ENCODE results near the gene SMCO2.

Gene SMCO2

GRCh38 chr12:27491226-27491625 lies 44.7 kb downstream of the SMCO2 start:
- no peak for ATAC-seq

GRCh38 chr12:27493260-27493940 lies 46.9 kb downstream of the SMCO2 start:
- TF ChIP-seq ISL1 (CRISPR knock-in tag; IDR thresholded peaks at IDR 0.05), result peak; percentile 93
- no peak for TF ChIP-seq CSRNP3 (CRISPR knock-in tag; IDR thresholded peaks at IDR 0.05)
- TF ChIP-seq, protein P1, sequence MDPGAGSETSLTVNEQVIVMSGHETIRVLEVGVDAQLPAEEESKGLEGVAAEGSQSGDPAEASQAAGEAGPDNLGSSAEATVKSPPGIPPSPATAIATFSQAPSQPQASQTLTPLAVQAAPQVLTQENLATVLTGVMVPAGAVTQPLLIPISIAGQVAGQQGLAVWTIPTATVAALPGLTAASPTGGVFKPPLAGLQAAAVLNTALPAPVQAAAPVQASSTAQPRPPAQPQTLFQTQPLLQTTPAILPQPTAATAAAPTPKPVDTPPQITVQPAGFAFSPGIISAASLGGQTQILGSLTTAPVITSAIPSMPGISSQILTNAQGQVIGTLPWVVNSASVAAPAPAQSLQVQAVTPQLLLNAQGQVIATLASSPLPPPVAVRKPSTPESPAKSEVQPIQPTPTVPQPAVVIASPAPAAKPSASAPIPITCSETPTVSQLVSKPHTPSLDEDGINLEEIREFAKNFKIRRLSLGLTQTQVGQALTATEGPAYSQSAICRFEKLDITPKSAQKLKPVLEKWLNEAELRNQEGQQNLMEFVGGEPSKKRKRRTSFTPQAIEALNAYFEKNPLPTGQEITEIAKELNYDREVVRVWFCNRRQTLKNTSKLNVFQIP (CRISPR knock-in tag; IDR thresholded peaks at IDR 0.05; ENCODE audit: borderline replicate concordance, low read depth), result no peak
- no peak for TF ChIP-seq OSR1 (CRISPR knock-in tag; IDR thresholded peaks at IDR 0.05)
- TF ChIP-seq ZNF70 (CRISPR knock-in tag; IDR thresholded peaks at IDR 0.05), result no peak
- TF ChIP-seq PATZ1 (CRISPR knock-in tag; IDR thresholded peaks at IDR 0.05; ENCODE audit: borderline replicate concordance), result no peak
- TF ChIP-seq, protein P2, sequence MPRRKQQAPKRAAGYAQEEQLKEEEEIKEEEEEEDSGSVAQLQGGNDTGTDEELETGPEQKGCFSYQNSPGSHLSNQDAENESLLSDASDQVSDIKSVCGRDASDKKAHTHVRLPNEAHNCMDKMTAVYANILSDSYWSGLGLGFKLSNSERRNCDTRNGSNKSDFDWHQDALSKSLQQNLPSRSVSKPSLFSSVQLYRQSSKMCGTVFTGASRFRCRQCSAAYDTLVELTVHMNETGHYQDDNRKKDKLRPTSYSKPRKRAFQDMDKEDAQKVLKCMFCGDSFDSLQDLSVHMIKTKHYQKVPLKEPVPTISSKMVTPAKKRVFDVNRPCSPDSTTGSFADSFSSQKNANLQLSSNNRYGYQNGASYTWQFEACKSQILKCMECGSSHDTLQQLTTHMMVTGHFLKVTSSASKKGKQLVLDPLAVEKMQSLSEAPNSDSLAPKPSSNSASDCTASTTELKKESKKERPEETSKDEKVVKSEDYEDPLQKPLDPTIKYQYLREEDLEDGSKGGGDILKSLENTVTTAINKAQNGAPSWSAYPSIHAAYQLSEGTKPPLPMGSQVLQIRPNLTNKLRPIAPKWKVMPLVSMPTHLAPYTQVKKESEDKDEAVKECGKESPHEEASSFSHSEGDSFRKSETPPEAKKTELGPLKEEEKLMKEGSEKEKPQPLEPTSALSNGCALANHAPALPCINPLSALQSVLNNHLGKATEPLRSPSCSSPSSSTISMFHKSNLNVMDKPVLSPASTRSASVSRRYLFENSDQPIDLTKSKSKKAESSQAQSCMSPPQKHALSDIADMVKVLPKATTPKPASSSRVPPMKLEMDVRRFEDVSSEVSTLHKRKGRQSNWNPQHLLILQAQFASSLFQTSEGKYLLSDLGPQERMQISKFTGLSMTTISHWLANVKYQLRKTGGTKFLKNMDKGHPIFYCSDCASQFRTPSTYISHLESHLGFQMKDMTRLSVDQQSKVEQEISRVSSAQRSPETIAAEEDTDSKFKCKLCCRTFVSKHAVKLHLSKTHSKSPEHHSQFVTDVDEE (CRISPR knock-in tag; IDR thresholded peaks at IDR 0.05), result no peak
- ATAC-seq, result peak; percentile 92

More at GRCh38 chr12:27491226-27491625, 44.7 kb downstream of the SMCO2 start:
- TF ChIP-seq, protein P2 (CRISPR knock-in tag; IDR thresholded peaks at IDR 0.05), result no peak
- TF ChIP-seq ARNTL (CRISPR knock-in tag; IDR thresholded peaks at IDR 0.05; ENCODE audit: borderline replicate concordance, low read depth) (no peak), ZC3H10 (CRISPR knock-in tag; IDR thresholded peaks at IDR 0.05) (no peak), ESRRG (CRISPR knock-in tag; IDR thresholded peaks at IDR 0.05) (no peak), GLIS3 (CRISPR knock-in tag; IDR thresholded peaks at IDR 0.05) (no peak), OSR1 (CRISPR knock-in tag; IDR thresholded peaks at IDR 0.05) (no peak)

DNA sequence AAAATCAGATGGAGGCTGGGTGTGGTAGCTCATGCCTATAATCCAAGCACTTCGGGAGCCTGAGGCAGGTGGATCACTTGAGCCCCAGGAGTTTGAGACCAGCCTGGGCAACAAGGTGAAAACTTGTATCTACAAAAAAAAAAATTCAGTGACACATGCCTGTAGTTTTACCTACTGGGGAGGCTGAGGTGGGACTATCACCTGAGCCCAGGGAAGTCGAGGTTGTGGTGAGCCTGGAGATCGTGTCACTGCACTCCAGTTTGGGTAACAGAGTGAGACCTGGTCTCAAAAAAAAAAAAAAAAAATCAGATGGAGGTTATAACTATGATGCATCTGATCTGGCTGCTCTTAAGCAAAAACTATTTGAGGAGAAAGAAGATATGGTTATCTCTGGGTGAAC lies 50.9 kb downstream of the SMCO2 start:
- no peak for TF ChIP-seq ZNF565 (CRISPR knock-in tag; conservative IDR thresholded peaks at IDR 0.05; ENCODE audit: low read depth)
- no peak for TF ChIP-seq SNAI2 (CRISPR knock-in tag; IDR thresholded peaks at IDR 0.05)
- no peak for TF ChIP-seq CSRNP3 (CRISPR knock-in tag; IDR thresholded peaks at IDR 0.05)
- TF ChIP-seq, protein P2 (CRISPR knock-in tag; IDR thresholded peaks at IDR 0.05), result no peak
- no peak for TF ChIP-seq ISL1 (CRISPR knock-in tag; IDR thresholded peaks at IDR 0.05)
- TF ChIP-seq PATZ1 (CRISPR knock-in tag; IDR thresholded peaks at IDR 0.05; ENCODE audit: borderline replicate concordance), result no peak
- no peak for TF ChIP-seq TOX (CRISPR knock-in tag; IDR thresholded peaks at IDR 0.05; ENCODE audit: borderline replicate concordance)
- no peak for TF ChIP-seq ZFP30 (CRISPR knock-in tag; IDR thresholded peaks at IDR 0.05)
- no peak for TF ChIP-seq ESRRG (CRISPR knock-in tag; IDR thresholded peaks at IDR 0.05)
- no peak for TF ChIP-seq RARB (CRISPR knock-in tag; IDR thresholded peaks at IDR 0.05)
- TF ChIP-seq ARNTL (CRISPR knock-in tag; IDR thresholded peaks at IDR 0.05; ENCODE audit: borderline replicate concordance, low read depth), result no peak
- no peak for ATAC-seq

All from SK-N-SH treated with all-trans-retinoic acid at 6 μM for 48 hours (cell line).